ENCODE results near the gene AOAH. TPM values are rescaled to one million over a fixed set of nuclear protein-coding genes. Genes with fewer than 3 reads are reported as not detected.

Gene AOAH
- polyA plus RNA-seq, 5 donors, result 4.4 to 7.6 (median 4.8) TPM

DNA sequence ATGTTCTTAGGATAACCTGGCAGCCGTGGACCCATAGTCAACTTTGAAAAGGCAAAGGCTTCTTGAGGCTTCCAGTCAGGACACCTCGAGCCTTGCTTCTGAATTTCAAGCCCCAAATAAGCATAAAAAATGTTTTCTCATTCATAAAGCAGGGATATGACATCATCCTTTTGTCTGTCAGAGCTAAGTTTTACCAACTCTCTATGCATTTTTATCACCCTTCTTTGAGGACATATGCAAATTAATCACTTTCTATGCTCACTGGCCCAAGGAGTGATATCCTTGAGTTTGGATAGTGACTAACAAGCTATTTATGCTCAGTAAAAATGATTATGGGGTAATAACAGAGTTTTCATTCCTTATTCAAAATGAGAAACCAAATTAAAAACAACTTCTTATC lies 175.3 kb downstream of the AOAH start:
- DNase-seq, result no peak

- no peak for DNase-seq
These were observed 176.9 kb downstream of the AOAH start for GRCh38 chr7:36547416-36547815.

- DNase-seq, result no peak
These were observed 178.0 kb downstream of the AOAH start for GRCh38 chr7:36546331-36546730.

DNA sequence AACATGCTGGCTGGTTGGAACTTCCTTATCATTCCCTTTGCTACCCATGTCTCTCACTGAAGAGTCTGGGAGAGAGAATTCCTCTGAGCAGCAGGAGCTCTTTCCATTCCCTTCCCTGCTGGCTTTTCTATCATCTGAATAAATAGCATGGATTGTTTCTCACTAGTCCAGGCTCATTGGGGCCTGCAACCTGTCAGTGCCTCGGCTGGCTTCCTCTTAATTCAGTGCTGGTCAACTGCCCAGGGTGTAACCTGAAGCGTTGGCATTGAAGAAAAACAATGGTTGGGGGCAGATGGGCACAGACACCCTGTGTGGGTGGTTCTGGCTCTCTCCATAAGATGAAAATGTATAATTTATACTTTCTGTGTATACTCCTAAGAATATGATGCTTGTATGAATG lies 179.0 kb downstream of the AOAH start:
- no peak for DNase-seq

GRCh38 chr7:36538126-36538525 lies 186.2 kb downstream of the AOAH start:
- no peak for DNase-seq

DNA sequence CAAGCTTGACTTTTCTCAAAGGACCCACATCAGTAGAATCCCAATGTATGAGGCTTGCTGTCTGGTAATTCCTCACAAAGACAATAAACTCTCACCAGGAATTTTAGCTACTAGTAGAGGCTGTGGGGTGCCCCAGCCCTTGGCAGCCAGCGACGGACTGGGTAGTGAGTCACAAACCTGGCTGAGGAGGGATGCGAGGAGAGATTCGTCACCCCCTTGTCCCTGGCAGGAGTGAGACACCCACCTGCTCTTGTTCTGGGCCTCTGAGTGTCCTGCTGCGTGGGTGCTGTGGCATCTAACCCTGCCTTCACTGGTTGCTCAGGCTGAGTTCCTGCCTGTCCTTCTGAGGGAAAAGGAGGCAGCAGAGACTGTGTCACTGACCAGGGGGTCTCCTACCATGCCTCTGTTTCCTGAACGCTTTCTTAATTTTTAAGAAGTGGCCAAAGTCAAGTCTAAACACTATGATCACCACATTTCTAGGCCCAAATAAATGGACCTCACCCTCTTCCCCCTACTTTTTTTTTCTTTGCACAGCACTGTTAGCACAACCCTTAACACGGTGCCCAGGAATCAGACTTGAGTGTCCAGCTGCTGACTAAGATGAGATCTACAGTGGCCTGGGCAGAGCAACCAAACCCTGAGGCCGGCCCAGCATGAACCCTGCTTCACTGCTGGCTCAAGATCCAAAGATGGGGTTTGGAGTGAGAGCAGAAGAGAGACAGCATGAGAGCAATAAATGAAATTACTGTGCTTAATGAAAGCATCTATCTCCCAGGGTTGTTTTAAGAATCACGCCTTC lies 188.2 kb downstream of the AOAH start:
- DNase-seq, result no peak

DNA sequence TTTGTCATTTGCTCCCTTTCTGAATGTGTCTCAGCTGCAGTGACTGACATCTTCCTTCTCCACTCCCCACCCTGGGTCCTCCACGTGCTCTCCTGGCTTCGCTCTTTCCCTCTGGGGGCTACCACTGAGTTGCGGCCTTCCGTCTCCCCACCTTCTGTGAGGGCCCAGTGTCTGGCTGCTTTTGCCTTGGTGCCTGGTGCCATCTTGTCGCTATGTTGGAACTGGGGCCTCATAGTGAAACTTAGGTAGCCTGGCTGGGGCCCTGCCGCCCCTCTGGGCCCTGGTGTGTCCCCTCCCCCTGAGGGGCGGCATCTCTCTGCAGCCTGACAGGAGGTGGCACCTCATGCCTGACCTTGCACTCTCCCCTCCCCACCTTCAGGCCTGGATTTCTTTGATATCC lies 190.6 kb downstream of the AOAH start:
- no peak for DNase-seq

- DNase-seq, result no peak
These were observed 191.3 kb downstream of the AOAH start for GRCh38 chr7:36532981-36533499.

DNA sequence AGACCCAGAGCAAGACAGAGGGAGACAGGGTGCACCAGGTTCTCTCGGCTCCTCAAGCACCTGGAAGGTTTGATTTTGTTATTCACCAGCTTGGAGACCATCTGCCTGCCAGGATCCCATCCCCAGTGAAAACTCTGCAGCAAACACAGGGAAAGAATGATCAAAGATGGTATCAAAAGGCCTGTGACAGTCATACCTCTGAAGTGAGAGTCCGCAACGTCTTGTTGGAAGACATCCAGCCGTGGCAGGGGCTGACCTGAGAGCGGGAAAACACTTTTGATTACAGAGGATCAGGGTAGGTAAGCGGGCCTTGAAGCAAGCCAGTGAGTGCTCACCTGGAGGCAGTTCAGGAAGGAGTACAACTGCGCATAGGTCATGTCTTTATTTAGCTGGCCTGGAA lies 192.3 kb downstream of the AOAH start:
- DNase-seq, result no peak

DNA sequence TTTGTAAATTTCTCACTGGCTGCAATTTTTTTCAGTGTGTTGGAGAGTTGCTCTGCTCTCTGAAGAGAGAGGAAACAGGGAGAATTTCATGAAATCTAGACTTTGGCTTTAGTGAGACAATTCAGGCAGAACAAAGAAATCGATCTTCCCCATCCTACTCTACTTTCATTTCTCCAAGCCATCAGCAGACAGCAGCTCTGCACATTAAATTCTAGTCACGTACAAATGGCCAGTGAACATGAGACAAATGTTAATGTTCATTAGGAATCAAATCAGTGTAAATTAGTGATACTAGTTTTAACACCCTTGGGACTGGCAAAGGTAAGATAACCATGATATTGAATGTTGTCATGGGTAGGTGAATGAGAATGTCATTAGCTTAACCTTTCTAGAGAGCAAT lies 193.8 kb downstream of the AOAH start:
- DNase-seq, result no peak

- DNase-seq, result no peak
These were observed 196.8 kb downstream of the AOAH start for GRCh38 chr7:36527549-36527913.

GRCh38 chr7:36526863-36527548 lies 197.3 kb downstream of the AOAH start:
- DNase-seq, result no peak

- DNase-seq, result no peak
These were observed 200.8 kb downstream of the AOAH start for GRCh38 chr7:36523371-36524101.

GRCh38 chr7:36522453-36523007 lies 201.8 kb downstream of the AOAH start:
- no peak for DNase-seq

DNA sequence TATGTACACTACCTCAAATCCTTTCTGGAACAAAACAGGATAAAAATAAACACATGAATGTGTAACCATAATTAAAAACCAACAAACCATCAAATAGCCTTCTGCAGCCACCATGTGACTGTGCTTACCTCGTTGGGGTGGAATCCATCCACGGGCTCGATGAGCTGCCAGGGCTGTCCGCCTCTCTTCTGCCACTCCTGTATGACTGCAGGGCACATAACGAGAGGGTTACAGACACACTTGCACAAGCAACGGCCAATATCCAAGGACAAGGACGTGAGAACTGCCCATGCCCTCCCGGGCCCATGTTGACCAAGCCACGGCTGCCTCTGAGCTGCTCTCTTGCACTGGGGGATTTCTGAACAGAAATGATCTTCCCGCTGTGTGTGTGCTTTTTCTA lies 202.4 kb downstream of the AOAH start:
- no peak for DNase-seq

DNA sequence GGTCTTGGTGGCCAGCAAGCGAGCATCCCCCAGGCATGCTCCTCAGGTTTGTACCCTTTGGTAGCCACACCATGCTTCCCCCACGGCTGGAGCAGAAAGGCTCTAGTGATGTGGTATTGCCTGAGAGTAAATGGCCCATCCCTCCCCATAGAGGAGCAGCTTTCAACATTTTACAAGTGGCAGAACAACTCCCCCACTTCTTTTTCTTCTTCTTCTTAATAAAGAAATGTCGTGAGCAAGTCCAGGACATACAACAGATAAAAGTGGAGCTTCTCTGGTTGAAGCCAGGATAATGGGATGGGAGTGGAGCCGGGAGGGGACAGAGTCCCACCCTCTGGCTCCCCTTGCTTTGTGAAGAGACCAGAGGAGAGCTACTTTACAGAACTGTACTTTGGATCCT lies 203.2 kb downstream of the AOAH start:
- no peak for DNase-seq

GRCh38 chr7:36515847-36516246 lies 208.4 kb downstream of the AOAH start:
- no peak for DNase-seq

DNA sequence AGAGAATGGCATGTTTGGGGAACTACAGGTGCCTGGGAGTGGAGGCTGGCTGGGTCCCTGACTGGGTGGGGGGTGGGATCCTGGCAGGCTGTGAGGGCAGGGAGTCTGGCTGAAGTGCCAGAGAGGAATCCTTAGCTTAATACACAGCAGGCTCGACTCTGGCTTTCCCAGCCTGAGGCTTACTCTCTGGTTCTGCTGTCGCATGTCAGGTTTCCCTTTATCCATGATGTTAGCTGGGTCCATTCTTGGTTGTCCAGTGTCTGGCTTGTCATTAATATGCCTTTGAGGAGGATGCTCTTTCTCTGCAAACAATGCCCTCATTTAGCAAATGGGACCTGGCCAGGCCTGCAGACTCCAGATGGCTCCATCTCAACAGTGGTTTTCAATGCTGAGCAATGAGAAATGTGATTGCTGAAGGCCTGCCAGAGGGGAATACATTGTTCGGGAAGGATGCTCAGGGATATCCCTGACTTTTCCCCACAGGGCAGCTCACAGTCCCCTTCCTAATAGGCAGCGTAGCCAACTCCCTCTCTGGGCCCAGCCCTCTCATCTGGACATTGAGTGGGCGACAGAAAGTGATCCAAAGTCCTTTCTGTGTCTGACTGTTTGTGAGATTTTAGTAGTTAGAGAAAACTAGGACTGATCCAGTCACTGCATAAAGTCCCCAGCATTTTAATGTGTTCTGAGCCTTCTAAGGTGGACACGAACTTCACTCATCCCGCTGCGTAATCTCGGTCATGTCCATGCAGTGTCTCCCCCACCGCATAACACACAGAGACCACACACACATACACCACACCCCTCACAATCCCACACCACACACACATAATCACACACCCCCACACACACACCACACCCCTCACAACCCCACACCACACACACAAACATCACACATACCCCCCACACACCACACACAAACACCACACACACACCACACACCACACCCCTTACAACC lies 209.7 kb downstream of the AOAH start:
- DNase-seq, result no peak

DNA sequence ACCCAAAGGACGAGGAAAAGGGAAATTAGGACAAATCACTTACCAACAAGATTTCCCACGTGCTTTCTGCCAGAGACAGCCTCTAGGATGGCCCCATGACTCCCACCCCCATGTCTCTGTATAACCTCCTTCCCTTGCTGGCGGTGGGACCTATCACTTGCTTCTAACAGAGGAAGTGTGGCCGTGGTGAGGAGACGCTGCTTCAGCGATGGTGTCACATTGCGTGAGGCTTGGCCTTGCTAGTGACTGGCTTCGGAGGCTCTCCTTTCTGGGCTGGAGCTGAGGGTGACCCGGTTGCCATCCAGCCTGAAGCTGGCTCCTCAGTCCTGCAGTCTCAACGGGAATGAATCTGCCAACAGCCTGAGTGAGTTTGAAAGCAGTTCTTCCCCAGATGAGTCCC lies 210.9 kb downstream of the AOAH start:
- no peak for DNase-seq

GRCh38 chr7:36512616-36513015 lies 211.7 kb downstream of the AOAH start:
- DNase-seq, result no peak

- DNase-seq, result no peak
These were observed 214.3 kb downstream of the AOAH start for GRCh38 chr7:36509962-36510361.
